ENCODE results near the gene RDH5.

DNA sequence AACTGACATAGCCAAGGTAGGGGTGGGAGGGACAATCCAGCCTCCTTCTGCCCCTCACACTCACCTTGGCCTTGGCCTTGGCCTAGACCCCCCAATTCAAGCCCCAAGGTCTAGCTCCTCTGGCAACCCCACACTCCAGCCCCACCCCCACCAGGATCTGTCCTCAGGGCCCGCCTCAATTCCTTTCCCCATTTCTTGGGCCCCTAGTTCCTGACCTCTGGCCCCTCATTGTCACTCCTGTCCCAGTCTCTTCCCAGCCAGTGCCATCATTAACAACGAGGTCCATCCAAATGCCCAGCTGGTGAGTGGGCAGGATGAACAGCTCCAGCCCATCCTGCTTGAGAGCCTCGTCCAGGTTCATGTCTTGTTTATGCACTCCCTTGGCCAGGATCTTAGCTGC is 15.9 kb downstream of the RDH5 start:
- no peak for TF ChIP-seq CTCF (conservative IDR thresholded peaks at IDR 0.05; ENCODE audit: low read depth, low read length)
- no peak for TF ChIP-seq EZH2 (IDR thresholded peaks at IDR 0.05; ENCODE audit: low read length, unreplicated experiment)
- no peak for TF ChIP-seq EZH2phosphoT487 (IDR thresholded peaks at IDR 0.05; ENCODE audit: borderline replicate concordance, low read length)

Data from PC-3 (cell line).